H9 (cell line): ENCODE results near the gene MGAT5. TPM values are rescaled to one million over a fixed set of nuclear protein-coding genes. Genes with fewer than 3 reads are reported as not detected.

Experiments used
- DNase-seq: peaks from one replicate; pipeline ENCODE4 v3.0.0-alpha.2; 2017
- H2AFZ ChIP-seq: one replicate; pipeline ENCODE4 v1.6.1; 2013; ENCODE audit warnings: mild to moderate bottlenecking, low read length, control low read depth, moderate library complexity
- H2AK5ac ChIP-seq: 2 replicates; pipeline ENCODE4 v1.6.1; 2013; ENCODE audit warnings: low read length, control low read depth, mixed read lengths; ENCODE audit not compliant: insufficient read length
- H2BK120ac ChIP-seq: one replicate; pipeline ENCODE4 v1.6.1; 2013; ENCODE audit warnings: low read depth, mild to moderate bottlenecking, low read length, control low read depth, inconsistent platforms; ENCODE audit not compliant: poor library complexity, severe bottlenecking
- H2BK12ac ChIP-seq: 2 replicates; pipeline ENCODE4 v1.6.1; 2013; ENCODE audit warnings: low read length, control low read depth, mixed read lengths, low read depth; ENCODE audit not compliant: insufficient read length
- H2BK15ac ChIP-seq: 2 replicates; pipeline ENCODE4 v1.6.1; 2013; ENCODE audit warnings: low read depth, low read length, control low read depth
- H2BK20ac ChIP-seq: one replicate; pipeline ENCODE4 v1.6.1; 2013; ENCODE audit warnings: low read depth, mild to moderate bottlenecking, low read length, control low read depth, inconsistent platforms; ENCODE audit not compliant: poor library complexity, severe bottlenecking
- H2BK5ac ChIP-seq: 2 replicates; pipeline ENCODE4 v1.6.1; 2013; ENCODE audit warnings: low read length, control low read depth, mixed read lengths; ENCODE audit not compliant: insufficient read length
- H3K14ac ChIP-seq: 2 replicates; pipeline ENCODE4 v1.6.1; 2013; ENCODE audit warnings: low read length, control low read depth; ENCODE audit not compliant: insufficient read depth
- H3K18ac ChIP-seq: 2 replicates; pipeline ENCODE4 v1.6.1; 2013; ENCODE audit warnings: low read depth, mild to moderate bottlenecking, mixed read lengths, low read length, control low read depth; ENCODE audit not compliant: insufficient read length
- H3K23ac ChIP-seq: 2 replicates; pipeline ENCODE4 v1.6.1; 2013; ENCODE audit warnings: low read length, control low read depth, mixed read lengths, low read depth; ENCODE audit not compliant: insufficient read length
- H3K23me2 ChIP-seq: 2 replicates; pipeline ENCODE4 v1.6.1; 2013; ENCODE audit warnings: low read depth, mild to moderate bottlenecking, mixed read lengths, low read length, control low read depth; ENCODE audit not compliant: insufficient read length, poor library complexity, severe bottlenecking
- H3K27ac ChIP-seq: 2 replicates; pipeline ENCODE4 v1.5.1; 2013; ENCODE audit warnings: low read length, control low read depth, mixed read lengths, low read depth; ENCODE audit not compliant: insufficient read length
- H3K27me3 ChIP-seq: 2 replicates; pipeline ENCODE4 v1.6.1; 2013; ENCODE audit warnings: low read length, control low read depth, inconsistent platforms; ENCODE audit not compliant: insufficient read depth
- H3K4ac ChIP-seq: 2 replicates; pipeline ENCODE4 v1.6.1; 2013; ENCODE audit warnings: low read depth, mild to moderate bottlenecking, control low read depth, inconsistent platforms, low read length, moderate library complexity
- H3K4me1 ChIP-seq: 2 replicates; pipeline ENCODE4 v1.6.1; 2013; ENCODE audit warnings: low read length, control low read depth, inconsistent platforms; ENCODE audit not compliant: insufficient read depth
- H3K4me2 ChIP-seq: 2 replicates; pipeline ENCODE4 v1.6.1; 2013; ENCODE audit warnings: low read length, control low read depth, mixed read lengths; ENCODE audit not compliant: insufficient read length, insufficient read depth
- H3K56ac ChIP-seq: 2 replicates; pipeline ENCODE4 v1.6.1; 2013; ENCODE audit warnings: low read depth, mild to moderate bottlenecking, mixed read lengths, low read length, control low read depth; ENCODE audit not compliant: insufficient read length
- H3K79me1 ChIP-seq: 2 replicates; pipeline ENCODE4 v1.6.1; 2013; ENCODE audit warnings: low read depth, mild to moderate bottlenecking, moderate library complexity, low read length, control low read depth, inconsistent platforms; ENCODE audit not compliant: insufficient read depth, poor library complexity, severe bottlenecking
- H3K79me2 ChIP-seq: 2 replicates; pipeline ENCODE4 v1.6.1; 2013; ENCODE audit warnings: low read length, control low read depth, inconsistent platforms; ENCODE audit not compliant: insufficient read depth
- H3K9ac ChIP-seq: 2 replicates; pipeline ENCODE4 v1.6.1; 2013; ENCODE audit warnings: low read length, control low read depth, mixed read lengths; ENCODE audit not compliant: insufficient read length; ENCODE audit errors: extremely low read depth
- H3K9me3 ChIP-seq: one replicate; pipeline ENCODE4 v1.6.1; 2013; ENCODE audit warnings: low read depth, low read length, inconsistent platforms; ENCODE audit not compliant: control insufficient read depth
- H3T11ph ChIP-seq: one replicate; pipeline ENCODE4 v1.6.1; 2013; ENCODE audit warnings: mild to moderate bottlenecking, low read length, control low read depth, inconsistent platforms
- H4K20me1 ChIP-seq: one replicate; pipeline ENCODE4 v1.6.1; 2013; ENCODE audit not compliant: control insufficient read depth, insufficient read length, insufficient read depth
- H4K5ac ChIP-seq: 2 replicates; pipeline ENCODE4 v1.6.1; 2013; ENCODE audit warnings: low read depth, mild to moderate bottlenecking, mixed read lengths, low read length, control low read depth; ENCODE audit not compliant: insufficient read length
- H4K8ac ChIP-seq: replicated peaks from 2 replicates; pipeline ENCODE4 v1.6.1; 2013; ENCODE audit warnings: low read length, control low read depth, mixed read lengths, low read depth; ENCODE audit not compliant: insufficient read length
- H4K91ac ChIP-seq: 2 replicates; pipeline ENCODE4 v1.6.1; 2013; ENCODE audit warnings: low read depth, mild to moderate bottlenecking, moderate library complexity, mixed read lengths, low read length, control low read depth; ENCODE audit not compliant: insufficient read length
- H3K27ac Mint-ChIP-seq, 3 experiments: 2 replicates in 2 of 3; 3 replicates in 1 of 3; pipeline ENCODE4 v1.8.0; 2020 to 2021; ENCODE audit warnings: mixed read lengths in 3 of 3, mild to moderate bottlenecking in 1 of 3, moderate library complexity in 1 of 3
- H3K27me3 Mint-ChIP-seq: 2 replicates; pipeline ENCODE4 v1.8.0; 2021; ENCODE audit warnings: low read depth, mild to moderate bottlenecking, moderate library complexity, mixed read lengths
- H3K36me3 Mint-ChIP-seq, 3 experiments: 2 replicates in 2 of 3; 3 replicates in 1 of 3; pipeline ENCODE4 v1.8.0; 2020 to 2021; ENCODE audit warnings: low read depth in 3 of 3, mixed read lengths in 3 of 3; ENCODE audit not compliant: insufficient read depth in 1 of 3
- H3K4me1 Mint-ChIP-seq, 2 experiments: 2 replicates each; pipeline ENCODE4 v1.8.0; 2020; ENCODE audit warnings: mixed read lengths in 2 of 2
- H3K4me3 Mint-ChIP-seq, 2 experiments: 2 replicates in 1 of 2; 3 replicates in 1 of 2; pipeline ENCODE4 v1.8.0; 2020 to 2021; ENCODE audit warnings: mild to moderate bottlenecking in 2 of 2, mixed read lengths in 2 of 2, moderate library complexity in 1 of 2
- H3K9me3 Mint-ChIP-seq, 2 experiments: 2 replicates in 1 of 2; 3 replicates in 1 of 2; pipeline ENCODE4 v1.8.0; 2020; ENCODE audit warnings: mild to moderate bottlenecking in 2 of 2, mixed read lengths in 2 of 2, moderate library complexity in 1 of 2
- total RNA-seq: library from RNA; stranded (reverse); gene quantifications from 2 replicates; pipeline ENCODE4 v1.2.1, GENCODE V29; 2021
- TF ChIP-seq, protein P1 (sequence below): fragments of 200-600 bp; sonication (generic); conservative IDR thresholded peaks from 3 replicates; pipeline ENCODE4 v1.8.0; 2021; ENCODE audit warnings: antibody characterized with exemption, mild to moderate bottlenecking

MGAT5 gene
- total RNA-seq, 1 experiment from 2014 or later, result 25.7 TPM

DNA sequence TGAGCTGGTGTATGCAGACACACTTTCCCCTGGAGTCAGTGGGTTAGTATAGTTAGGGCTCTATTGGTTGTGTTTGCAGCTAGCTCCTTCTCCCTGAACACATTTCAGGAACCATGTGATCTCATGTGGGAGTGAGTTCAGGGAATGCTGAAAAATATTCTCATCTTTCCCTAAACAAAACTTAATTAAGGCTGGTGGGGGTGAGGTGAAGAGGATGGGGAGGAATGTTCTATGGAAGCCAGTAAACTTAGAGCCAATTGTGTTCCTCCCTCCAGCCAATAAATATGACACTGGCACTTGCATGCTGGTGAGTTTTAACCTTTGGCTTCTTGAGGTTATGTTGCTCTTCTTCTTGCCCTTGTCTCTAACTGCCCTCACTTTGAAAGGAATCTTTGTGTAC lies 952 bp downstream of the MGAT5 start:
- H3K79me1 ChIP-seq, result peaks cover 5% of the 10 kb centered on the region
- H3T11ph ChIP-seq, result no peak overlapping the region
- H2AK5ac ChIP-seq, result no peak overlapping the region
- H3K36me3 Mint-ChIP-seq, result peaks cover 2 to 15% (median 12%) of the 10 kb centered on the region in 3 experiments; a peak in 5 of 7 replicates
- H3K23me2 ChIP-seq, result no peaks in the 10 kb centered on the region
- no peak overlapping the region for H3K9ac ChIP-seq
- H3K27ac ChIP-seq, result no peak overlapping the region
- H2BK5ac ChIP-seq, result no peak overlapping the region
- no peak overlapping the region for H3K4me3 Mint-ChIP-seq
- H3K27me3 ChIP-seq, result no peaks in the 10 kb centered on the region
- no peak overlapping the region for H3K14ac ChIP-seq
- no peak overlapping the region for H2BK12ac ChIP-seq
- H3K9me3 ChIP-seq, result no peaks in the 10 kb centered on the region
- no peak overlapping the region for H3K23ac ChIP-seq
- H3K4me1 Mint-ChIP-seq, result peaks cover 12 to 17% of the 10 kb centered on the region in 2 experiments
- no peak overlapping the region for H3K18ac ChIP-seq
- no peak overlapping the region for H2BK120ac ChIP-seq
- H3K4ac ChIP-seq, result no peak overlapping the region
- peaks cover 5% of the 10 kb centered on the region; the same call in 1 of the 2 replicates for H3K79me2 ChIP-seq
- H3K27me3 Mint-ChIP-seq, result no peaks in the 10 kb centered on the region
- no peak overlapping the region for H2AFZ ChIP-seq
- H2BK15ac ChIP-seq, result no peak overlapping the region
- H4K5ac ChIP-seq, result no peak overlapping the region
- no peaks in the 10 kb centered on the region for H4K20me1 ChIP-seq
- TF ChIP-seq, protein P1, sequence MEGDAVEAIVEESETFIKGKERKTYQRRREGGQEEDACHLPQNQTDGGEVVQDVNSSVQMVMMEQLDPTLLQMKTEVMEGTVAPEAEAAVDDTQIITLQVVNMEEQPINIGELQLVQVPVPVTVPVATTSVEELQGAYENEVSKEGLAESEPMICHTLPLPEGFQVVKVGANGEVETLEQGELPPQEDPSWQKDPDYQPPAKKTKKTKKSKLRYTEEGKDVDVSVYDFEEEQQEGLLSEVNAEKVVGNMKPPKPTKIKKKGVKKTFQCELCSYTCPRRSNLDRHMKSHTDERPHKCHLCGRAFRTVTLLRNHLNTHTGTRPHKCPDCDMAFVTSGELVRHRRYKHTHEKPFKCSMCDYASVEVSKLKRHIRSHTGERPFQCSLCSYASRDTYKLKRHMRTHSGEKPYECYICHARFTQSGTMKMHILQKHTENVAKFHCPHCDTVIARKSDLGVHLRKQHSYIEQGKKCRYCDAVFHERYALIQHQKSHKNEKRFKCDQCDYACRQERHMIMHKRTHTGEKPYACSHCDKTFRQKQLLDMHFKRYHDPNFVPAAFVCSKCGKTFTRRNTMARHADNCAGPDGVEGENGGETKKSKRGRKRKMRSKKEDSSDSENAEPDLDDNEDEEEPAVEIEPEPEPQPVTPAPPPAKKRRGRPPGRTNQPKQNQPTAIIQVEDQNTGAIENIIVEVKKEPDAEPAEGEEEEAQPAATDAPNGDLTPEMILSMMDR, result no peak
- H3K9me3 Mint-ChIP-seq, result no peaks in the 10 kb centered on the region
- H3K56ac ChIP-seq, result no peak overlapping the region
- H3K4me1 ChIP-seq, result no peaks in the 10 kb centered on the region; the same call in 1 of the 2 replicates
- no peak overlapping the region for H3K4me2 ChIP-seq
- no peak for DNase-seq
- H4K8ac ChIP-seq, result no peak overlapping the region
- no peak overlapping the region for H2BK20ac ChIP-seq
- peak overlapping the region in 1 of 3 experiments; percentile 22; a peak in 2 of 7 replicates for H3K27ac Mint-ChIP-seq
- no peak overlapping the region for H4K91ac ChIP-seq
